ENCODE data around the gene ZNF558.

- TF ChIP-seq, protein P1, sequence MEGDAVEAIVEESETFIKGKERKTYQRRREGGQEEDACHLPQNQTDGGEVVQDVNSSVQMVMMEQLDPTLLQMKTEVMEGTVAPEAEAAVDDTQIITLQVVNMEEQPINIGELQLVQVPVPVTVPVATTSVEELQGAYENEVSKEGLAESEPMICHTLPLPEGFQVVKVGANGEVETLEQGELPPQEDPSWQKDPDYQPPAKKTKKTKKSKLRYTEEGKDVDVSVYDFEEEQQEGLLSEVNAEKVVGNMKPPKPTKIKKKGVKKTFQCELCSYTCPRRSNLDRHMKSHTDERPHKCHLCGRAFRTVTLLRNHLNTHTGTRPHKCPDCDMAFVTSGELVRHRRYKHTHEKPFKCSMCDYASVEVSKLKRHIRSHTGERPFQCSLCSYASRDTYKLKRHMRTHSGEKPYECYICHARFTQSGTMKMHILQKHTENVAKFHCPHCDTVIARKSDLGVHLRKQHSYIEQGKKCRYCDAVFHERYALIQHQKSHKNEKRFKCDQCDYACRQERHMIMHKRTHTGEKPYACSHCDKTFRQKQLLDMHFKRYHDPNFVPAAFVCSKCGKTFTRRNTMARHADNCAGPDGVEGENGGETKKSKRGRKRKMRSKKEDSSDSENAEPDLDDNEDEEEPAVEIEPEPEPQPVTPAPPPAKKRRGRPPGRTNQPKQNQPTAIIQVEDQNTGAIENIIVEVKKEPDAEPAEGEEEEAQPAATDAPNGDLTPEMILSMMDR (IDR thresholded peaks at IDR 0.05; ENCODE audit: insufficient read depth, low read length) = no peak
- no peak for TF ChIP-seq POLR2AphosphoS5 (IDR thresholded peaks at IDR 0.05; ENCODE audit: low read depth)
Measured at GRCh38 chr19:8820234-8820633, 11.9 kb downstream of the ZNF558 start.
